ENCODE measurements around the gene PTBP3.

GRCh38 chr9:112311497-112311896 lies 21.9 kb downstream of the PTBP3 start:
- TF ChIP-seq EZH2 (IDR thresholded peaks at IDR 0.05; ENCODE audit: borderline replicate concordance, low read length) (no peak), CTCF (conservative IDR thresholded peaks at IDR 0.05 in 1 of 2, IDR thresholded peaks at IDR 0.05 in 1 of 2; ENCODE audit: extremely low read depth in 1 of 2, insufficient read depth in 1 of 2, low read depth in 1 of 2, low read length in 2 of 2) (no peak)

Data from mammary epithelial cell (primary cell).